GM18502 (cell line): ENCODE data around the gene BDKRB1.

Experiments used
- ATAC-seq: cut with Tn5 transposase; IDR thresholded peaks from one replicate; pipeline ENCODE4 v1.9.1; 2021; ENCODE audit warnings: mild to moderate bottlenecking; ENCODE audit not compliant: unreplicated experiment, poor library complexity

The BDKRB1 gene

GRCh38 chr14:96275177-96276112 is 19.4 kb downstream of the BDKRB1 start:
- ATAC-seq, result no peak

DNA sequence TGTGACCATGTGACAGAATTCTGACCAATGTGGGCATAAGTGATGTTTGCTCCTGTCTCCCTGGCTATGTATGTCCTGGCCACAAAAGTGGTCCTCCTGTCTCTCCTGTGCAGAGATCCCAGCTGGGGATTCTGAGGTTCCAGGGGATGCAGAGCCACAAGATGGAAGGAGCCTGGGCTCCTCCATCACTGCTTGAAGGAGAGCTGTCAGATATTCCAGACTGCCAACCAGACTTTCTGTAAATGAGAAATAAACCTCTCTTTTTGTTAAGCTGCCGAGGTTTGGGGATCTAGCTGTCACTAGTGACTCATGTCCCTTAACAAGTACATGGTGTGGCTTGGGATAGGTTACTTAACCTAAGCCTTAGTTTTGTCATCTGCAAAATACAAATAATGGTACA is 21.9 kb downstream of the BDKRB1 start:
- ATAC-seq, result no peak

DNA sequence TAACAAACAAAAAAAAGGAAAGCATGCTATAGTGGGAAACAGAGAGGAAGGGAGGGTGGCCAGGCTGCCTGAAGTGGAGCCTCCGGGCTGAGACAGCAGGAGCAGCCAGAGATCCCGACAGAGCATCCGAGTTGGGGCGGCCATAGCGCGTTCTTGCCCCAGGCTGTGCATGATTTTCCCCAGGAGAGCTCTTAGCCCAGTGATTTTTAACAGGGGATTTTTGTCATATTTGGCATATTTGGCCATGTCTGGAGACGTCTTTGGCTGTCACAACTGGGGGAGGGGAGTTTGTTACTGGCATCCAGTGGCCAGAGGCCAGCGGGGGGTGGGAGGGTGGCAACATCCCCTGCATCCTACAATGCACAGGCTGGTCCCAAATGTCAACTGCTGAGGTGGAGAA is 23.6 kb downstream of the BDKRB1 start:
- no peak for ATAC-seq

DNA sequence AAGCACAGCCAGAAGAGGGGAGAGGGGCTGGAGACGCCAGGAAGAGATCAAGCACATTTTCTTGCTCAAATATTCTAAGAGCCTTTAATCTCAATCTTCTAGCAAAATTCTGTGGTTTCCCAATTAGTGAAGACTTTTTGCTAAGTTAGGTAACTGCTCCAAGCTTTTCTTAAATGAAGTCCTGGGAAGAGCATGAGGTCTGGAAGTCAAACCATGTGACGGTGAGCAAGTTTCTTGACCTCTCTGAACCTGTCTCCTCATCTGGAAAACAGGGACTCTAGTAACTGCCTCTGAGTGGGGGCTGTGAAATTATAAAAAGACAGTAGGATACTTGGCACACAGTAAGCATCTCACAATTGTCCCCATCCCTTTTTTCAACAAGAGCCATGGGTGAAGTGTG is 24.1 kb downstream of the BDKRB1 start:
- no peak for ATAC-seq

- ATAC-seq, result no peak
Observed at GRCh38 chr14:96281486-96281885, 25.5 kb downstream of the BDKRB1 start.

GRCh38 chr14:96284008-96284407 is 28.0 kb downstream of the BDKRB1 start:
- ATAC-seq, result no peak

DNA sequence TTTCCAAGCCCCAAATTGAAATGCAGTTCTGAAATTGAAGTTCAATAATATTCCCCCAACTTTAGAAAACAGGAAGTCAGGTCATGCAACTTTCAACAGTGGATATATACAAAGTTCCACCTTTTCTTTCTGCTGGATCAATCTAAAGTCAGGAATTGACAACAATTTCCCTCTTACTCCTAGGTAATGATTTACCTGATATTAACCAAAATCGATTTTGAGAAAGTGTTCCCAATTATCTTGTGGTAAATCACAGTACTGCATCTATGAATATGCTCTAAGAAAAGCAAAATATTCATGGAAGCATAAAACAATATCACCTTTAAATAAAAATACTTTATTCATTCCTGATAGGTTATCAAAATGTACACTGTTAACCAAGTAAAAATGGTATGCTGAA is 28.4 kb downstream of the BDKRB1 start:
- no peak for ATAC-seq

GRCh38 chr14:96285667-96286066 is 29.7 kb downstream of the BDKRB1 start:
- no peak for ATAC-seq

GRCh38 chr14:96286251-96286650 is 30.2 kb downstream of the BDKRB1 start:
- ATAC-seq, result no peak

DNA sequence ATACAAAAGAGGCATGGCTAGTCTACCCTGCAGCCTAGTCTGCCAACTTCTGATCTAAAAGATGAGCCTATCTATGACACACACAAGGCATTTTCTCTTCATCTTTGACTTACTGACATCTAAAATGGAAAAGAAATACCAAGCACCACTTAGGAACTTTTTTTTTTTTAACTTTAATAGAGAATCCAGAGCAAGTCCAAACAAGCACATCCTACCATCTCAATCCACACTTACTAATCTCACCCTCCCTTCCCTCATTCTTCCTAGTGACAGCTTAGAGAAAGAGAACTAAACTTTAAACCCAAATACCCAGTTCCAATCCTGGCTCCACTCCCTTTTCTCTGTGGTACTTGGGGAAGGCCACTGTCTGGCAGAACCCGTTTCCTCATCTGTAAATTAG is 31.8 kb downstream of the BDKRB1 start:
- ATAC-seq, result no peak

GRCh38 chr14:96294246-96294645 is 38.2 kb downstream of the BDKRB1 start:
- no peak for ATAC-seq

GRCh38 chr14:96297000-96297399 is 41.0 kb downstream of the BDKRB1 start:
- ATAC-seq, result no peak

DNA sequence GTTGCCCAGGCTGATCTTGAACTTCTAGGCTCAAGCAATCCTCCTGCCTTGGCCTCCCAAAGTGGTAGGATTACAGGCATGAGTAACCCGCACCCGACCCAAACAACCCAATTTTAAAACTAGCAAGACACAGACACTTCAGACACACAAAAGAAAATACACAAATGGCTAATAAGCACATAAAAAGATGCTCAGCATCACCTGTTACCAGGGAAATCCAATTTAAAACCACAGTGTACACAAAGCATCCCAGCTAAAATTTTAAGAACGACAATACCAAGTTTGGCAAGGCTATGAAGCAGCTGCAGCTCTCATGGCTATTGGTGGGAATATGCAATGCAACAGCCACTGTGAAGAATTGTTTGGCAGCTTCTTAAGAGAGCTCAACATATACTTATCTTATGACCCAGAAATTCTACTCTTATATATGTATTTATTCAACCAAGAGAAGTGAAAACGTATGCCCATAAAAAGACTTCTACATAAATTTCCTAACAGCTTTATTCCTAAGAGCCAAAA is 42.0 kb downstream of the BDKRB1 start:
- ATAC-seq, result no peak

DNA sequence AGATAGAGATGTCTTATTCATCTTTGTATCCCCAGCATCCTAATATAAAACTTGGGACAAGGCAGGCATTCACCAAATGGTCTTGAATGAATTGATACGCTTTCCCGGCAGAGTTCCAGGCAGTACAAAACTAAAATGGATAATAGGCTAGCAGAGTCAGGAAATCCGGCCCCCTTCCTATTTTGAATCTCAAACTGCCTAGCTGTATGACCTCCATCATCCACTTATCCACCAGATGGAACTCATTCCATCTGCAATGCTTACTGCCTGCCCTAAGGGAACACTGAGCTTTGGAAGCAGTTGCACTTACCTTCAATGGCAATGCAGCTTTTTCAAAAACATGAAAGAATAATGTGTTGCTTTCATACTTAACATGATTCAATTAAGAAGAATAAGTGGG is 43.4 kb downstream of the BDKRB1 start:
- ATAC-seq, result no peak

- no peak for ATAC-seq
Observed at GRCh38 chr14:96303981-96304380, 48.0 kb downstream of the BDKRB1 start.

- no peak for ATAC-seq
Observed at GRCh38 chr14:96304956-96305355, 48.9 kb downstream of the BDKRB1 start.

DNA sequence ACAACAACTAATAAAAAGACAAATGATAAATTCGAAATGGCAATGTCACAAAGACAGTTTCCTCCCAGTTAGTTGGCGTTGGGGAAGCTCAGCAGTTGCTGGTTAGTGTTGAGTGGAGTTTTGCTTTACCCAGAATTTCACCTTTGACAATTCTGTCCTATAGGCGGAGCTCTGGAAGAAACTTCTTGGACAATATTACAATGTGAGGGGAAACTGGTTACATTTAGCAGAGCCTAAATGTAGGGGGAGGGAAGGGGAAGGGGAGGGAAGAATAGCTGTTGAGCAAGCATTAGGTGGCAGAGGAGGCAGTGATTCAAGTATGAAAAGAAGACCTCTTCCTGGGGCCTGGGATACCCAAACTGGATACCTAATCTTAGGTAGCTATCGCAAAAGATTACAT is 51.4 kb downstream of the BDKRB1 start:
- ATAC-seq, result no peak

DNA sequence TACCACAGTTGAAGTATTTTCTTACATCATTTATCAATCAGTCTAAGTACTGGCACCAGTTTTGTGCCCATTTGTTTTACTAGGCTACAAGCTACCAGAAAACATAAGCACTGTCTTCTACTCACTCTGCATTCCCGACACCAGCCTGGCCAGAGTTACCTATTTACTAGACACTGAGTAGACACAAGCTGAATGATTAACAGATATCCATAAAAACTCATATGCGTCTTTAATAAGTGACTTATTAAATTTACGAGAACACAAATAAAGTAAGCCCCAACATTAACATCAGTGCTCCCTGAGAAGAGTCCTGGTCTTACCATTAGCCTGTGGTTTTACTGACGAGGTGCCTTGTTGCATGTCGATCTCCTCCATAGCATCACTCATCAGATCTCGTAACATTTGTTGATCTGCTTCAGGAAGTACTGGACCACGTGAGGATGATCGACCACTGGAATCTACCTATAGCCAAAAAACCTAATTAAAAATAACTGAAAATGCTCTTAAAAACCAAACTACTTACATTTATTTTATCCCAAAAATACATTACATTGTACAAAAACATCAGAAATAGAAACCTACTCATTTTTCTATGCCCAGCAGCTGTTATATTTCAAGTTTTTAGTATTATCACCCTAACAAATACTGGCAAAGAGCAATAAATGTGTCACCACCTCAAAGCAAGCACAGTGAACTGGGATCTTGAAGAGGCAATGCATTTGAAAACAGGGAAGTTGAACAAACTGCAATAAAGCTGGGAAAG is 53.3 kb downstream of the BDKRB1 start:
- no peak for ATAC-seq

- ATAC-seq, result no peak
Observed at GRCh38 chr14:96309896-96310330, 53.9 kb downstream of the BDKRB1 start.

- ATAC-seq, result no peak
Observed at GRCh38 chr14:96310906-96311305, 54.9 kb downstream of the BDKRB1 start.
